ENCODE results near the gene OR11H7. TPM values are rescaled to one million over a fixed set of nuclear protein-coding genes. Genes with fewer than 3 reads are reported as not detected.
"Not testable (repeated sequence)": the region's sequence is repeated elsewhere in the genome, so short reads cannot be mapped to it uniquely, and the experiment has no call there.

OR11H7 gene
- total RNA-seq, 4 donors from 2014 or later = not detected

DNA sequence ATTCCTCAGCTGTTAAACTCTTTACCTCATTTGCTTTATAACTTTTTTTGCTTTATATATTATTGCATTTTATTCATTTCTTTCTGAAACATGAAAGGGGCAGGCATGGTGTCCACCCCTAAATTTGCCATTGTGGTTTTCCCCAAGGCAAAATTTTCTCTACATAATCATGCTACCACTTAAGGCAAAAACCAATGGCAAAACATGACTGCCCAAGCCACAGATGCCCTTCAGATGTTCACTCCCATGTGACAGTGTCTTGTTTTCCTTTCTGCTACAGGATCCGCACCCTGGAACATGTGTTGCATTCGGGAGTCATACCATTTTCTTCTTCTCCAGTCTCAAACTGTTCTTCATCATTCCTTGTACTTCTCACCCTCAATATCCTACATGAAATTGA, 48.6 kb downstream of the OR11H7 start:
- no peak for DNase-seq
- no peaks in the 10 kb centered on the region for H3K36me3 ChIP-seq
- no peaks in the 10 kb centered on the region for H3K27me3 ChIP-seq
- H3K4me3 ChIP-seq = no peak overlapping the region
- H3K4me1 ChIP-seq = no peaks in the 10 kb centered on the region
- intact Hi-C loops (cut with DNase I; ENCODE audit: low total_unique reads) = no loop called here
- no peaks in the 10 kb centered on the region for H3K9me3 ChIP-seq
- TF ChIP-seq POLR2A (IDR thresholded peaks at IDR 0.05) = no peak
- TF ChIP-seq CTCF (IDR thresholded peaks at IDR 0.05) = no peak
- H3K27ac ChIP-seq = no peak overlapping the region

GRCh38 chr14:20278414-20278813, 49.6 kb downstream of the OR11H7 start:
- no peaks in the 10 kb centered on the region for H3K27me3 ChIP-seq
- H3K9me3 ChIP-seq = no peaks in the 10 kb centered on the region
- DNase-seq = no peak
- no peak for TF ChIP-seq POLR2A (IDR thresholded peaks at IDR 0.05)
- TF ChIP-seq CTCF (IDR thresholded peaks at IDR 0.05) = no peak
- no peaks in the 10 kb centered on the region for H3K36me3 ChIP-seq
- no peak overlapping the region for H3K4me3 ChIP-seq
- H3K4me1 ChIP-seq = no peaks in the 10 kb centered on the region
- intact Hi-C loops (cut with DNase I; ENCODE audit: low total_unique reads) = no loop called here
- no peak overlapping the region for H3K27ac ChIP-seq

GRCh38 chr14:20280265-20280664, 51.5 kb downstream of the OR11H7 start:
- DNase-seq; H3K27me3 ChIP-seq; H3K36me3 ChIP-seq; intact Hi-C loops (cut with DNase I; ENCODE audit: low total_unique reads); H3K9me3 ChIP-seq; H3K27ac ChIP-seq; H3K4me3 ChIP-seq; H3K4me1 ChIP-seq: not testable (repeated sequence)

Other genes with a start within 250 kb of the OR11H7 start
- gene OR4Q2, start 226.8 kb upstream of the OR11H7 start, total RNA-seq = not detected
- not detected for gene OR4K14, start 209.7 kb upstream of the OR11H7 start, total RNA-seq
- not detected for gene OR4K13, start 192.9 kb upstream of the OR11H7 start, total RNA-seq
- not detected for gene OR4L1, start 168.9 kb upstream of the OR11H7 start, total RNA-seq
- gene OR4K17, start 118.2 kb upstream of the OR11H7 start, total RNA-seq = not detected
- gene OR4N5, start 90.2 kb upstream of the OR11H7 start, total RNA-seq = not detected
- not detected for gene OR11G2, start 38.1 kb upstream of the OR11H7 start, total RNA-seq
- gene OR11H6, start 5.3 kb upstream of the OR11H7 start, total RNA-seq = not detected
- gene OR11H4, start 10.3 kb downstream of the OR11H7 start, total RNA-seq = not detected
- 10 to 100 TPM in 3 of 4 donors, 1 to 10 TPM in 1; 6.5 to 43.8 (median 17.7) TPM for gene TTC5, start 77.0 kb downstream of the OR11H7 start, total RNA-seq
- 100 to 1,000 TPM in 1 of 4 donors, 10 to 100 TPM in 3; 45.1 to 118 (median 60.4) TPM for gene CCNB1IP1, start 104.3 kb downstream of the OR11H7 start, total RNA-seq
- 10 to 100 TPM in 3 of 4 donors, 1 to 10 TPM in 1; 1.8 to 22.5 (median 16.0) TPM for gene PARP2, start 114.7 kb downstream of the OR11H7 start, total RNA-seq
- 10 to 100 TPM; 13.5 to 44.8 (median 27.0) TPM for gene TEP1, start 184.5 kb downstream of the OR11H7 start, total RNA-seq
- 1 to 10 TPM in 3 of 4 donors, not detected in 1; 1.3 to 2.8 (median 2.1) TPM for gene KLHL33, start 207.2 kb downstream of the OR11H7 start, total RNA-seq
- 100 to 1,000 TPM in 1 of 4 donors, 10 to 100 TPM in 3; 38.7 to 105 (median 53.0) TPM for gene OSGEP, start 225.8 kb downstream of the OR11H7 start, total RNA-seq
- 100 to 1,000 TPM in 1 of 4 donors, 10 to 100 TPM in 3; 52.4 to 208 (median 93.3) TPM for gene APEX1, start 226.2 kb downstream of the OR11H7 start, total RNA-seq
- 10 to 100 TPM; 16.4 to 39.1 (median 22.8) TPM for gene PIP4P1, start 232.5 kb downstream of the OR11H7 start, total RNA-seq
- 10 to 100 TPM; 12.7 to 46.9 (median 14.3) TPM for gene PNP, start 240.4 kb downstream of the OR11H7 start, total RNA-seq